Esophagus squamous epithelium (tissue), 4 donors: ENCODE results near the gene AP1G2.

ENCODE experiments used
- CTCF ChIP-seq, 6 experiments: fragments of 450-650 bp in 4 of 6; fragments of 200-600 bp in 2 of 6; sonication (generic) in 2 of 6; IDR thresholded peaks; one replicate each; pipeline ENCODE4 v1.5.1; 2016 to 2019; ENCODE audit warnings: antibody characterized with exemption in 6 of 6, mild to moderate bottlenecking in 4 of 6, moderate library complexity in 4 of 6
- POLR2A ChIP-seq, 4 donors: fragments of 450-650 bp; IDR thresholded peaks; one replicate each; pipeline ENCODE4 v1.6.1; 2017; ENCODE audit warnings: antibody characterized with exemption in 4 of 4, mild to moderate bottlenecking in 4 of 4, moderate library complexity in 3 of 4

- no peak for TF ChIP-seq POLR2A (IDR thresholded peaks at IDR 0.05)
- TF ChIP-seq CTCF (IDR thresholded peaks at IDR 0.05) = no peak
Measured at GRCh38 chr14:23542261-23542660, 25.3 kb downstream of the AP1G2 start.
